Measurements from ENCODE around the gene GTF2H1. TPM values are rescaled to one million over a fixed set of nuclear protein-coding genes. Genes with fewer than 3 reads are reported as not detected.

Gene GTF2H1
- polyA plus RNA-seq, 1 experiment: 53.2 TPM

DNA sequence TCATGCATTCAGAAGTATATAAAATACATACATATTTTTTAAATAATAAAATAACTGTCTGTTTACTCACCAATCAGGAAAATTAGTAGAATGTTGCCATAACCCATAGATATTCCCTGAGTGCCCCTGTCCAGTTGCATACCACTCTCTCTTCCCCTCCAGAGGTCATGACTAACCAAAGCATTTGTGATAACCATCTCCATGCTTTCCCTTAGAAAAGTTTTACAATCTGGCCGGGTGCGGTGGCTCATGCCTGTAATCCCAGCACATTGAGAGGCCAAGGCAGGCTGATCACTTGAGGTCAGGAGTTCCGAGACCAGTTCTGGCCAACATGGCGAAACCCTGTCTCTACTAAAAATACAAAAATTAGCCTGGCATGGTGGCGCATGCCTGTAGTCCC is 38.8 kb downstream of the GTF2H1 start:
- POLR2A ChIA-PET: no interaction called here
- TF ChIP-seq, protein P1, sequence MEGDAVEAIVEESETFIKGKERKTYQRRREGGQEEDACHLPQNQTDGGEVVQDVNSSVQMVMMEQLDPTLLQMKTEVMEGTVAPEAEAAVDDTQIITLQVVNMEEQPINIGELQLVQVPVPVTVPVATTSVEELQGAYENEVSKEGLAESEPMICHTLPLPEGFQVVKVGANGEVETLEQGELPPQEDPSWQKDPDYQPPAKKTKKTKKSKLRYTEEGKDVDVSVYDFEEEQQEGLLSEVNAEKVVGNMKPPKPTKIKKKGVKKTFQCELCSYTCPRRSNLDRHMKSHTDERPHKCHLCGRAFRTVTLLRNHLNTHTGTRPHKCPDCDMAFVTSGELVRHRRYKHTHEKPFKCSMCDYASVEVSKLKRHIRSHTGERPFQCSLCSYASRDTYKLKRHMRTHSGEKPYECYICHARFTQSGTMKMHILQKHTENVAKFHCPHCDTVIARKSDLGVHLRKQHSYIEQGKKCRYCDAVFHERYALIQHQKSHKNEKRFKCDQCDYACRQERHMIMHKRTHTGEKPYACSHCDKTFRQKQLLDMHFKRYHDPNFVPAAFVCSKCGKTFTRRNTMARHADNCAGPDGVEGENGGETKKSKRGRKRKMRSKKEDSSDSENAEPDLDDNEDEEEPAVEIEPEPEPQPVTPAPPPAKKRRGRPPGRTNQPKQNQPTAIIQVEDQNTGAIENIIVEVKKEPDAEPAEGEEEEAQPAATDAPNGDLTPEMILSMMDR (IDR thresholded peaks at IDR 0.05; ENCODE audit: low read depth, low read length): no peak
- Histone ChIP-seq H3K9me3 (ENCODE audit: control insufficient read depth, insufficient read depth, low read length) (no peaks in the 10 kb centered on the region), H3K4me3 (ENCODE audit: low read depth, low read length) (no peak overlapping the region), H3K27ac (ENCODE audit: low read depth, low read length) (no peak overlapping the region), H3K27me3 (ENCODE audit: control insufficient read depth, insufficient read depth, low read length) (no peaks in the 10 kb centered on the region)
- DNase-seq (ENCODE audit: low read depth, low spot score): no peak
- CTCF ChIA-PET: no interaction called here

DNA sequence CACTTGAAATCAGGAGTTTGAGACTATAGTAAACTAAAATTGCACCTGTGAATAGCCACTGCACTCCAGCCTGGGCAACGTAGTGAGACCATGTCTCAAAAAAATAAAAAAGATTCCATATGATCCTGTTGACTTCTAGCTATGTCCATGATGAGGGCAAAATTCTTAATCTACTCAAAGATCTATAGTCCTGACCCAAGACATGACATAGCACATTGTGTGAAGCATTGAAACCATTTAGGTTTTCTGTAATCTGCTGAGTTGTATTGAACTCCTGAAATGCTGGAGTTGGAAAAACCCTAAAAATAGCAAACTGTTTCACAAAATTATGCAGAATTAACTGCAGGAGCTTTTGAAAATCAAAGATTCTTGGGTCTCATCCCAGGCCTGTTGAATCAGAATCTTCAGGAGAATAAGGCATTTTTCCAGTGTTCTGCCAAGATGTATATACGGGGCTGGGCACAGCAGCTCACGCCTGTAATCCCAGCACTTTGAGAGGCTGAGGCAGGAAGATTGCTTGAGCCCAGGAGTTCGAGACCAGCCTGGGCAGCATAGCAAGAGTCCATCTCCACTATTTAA is 42.2 kb downstream of the GTF2H1 start:
- no peaks in the 10 kb centered on the region for H3K9me3 ChIP-seq (ENCODE audit: control insufficient read depth, insufficient read depth, low read length)
- H3K27me3 ChIP-seq (ENCODE audit: control insufficient read depth, insufficient read depth, low read length): no peaks in the 10 kb centered on the region
- no peak overlapping the region for H3K4me3 ChIP-seq (ENCODE audit: low read depth, low read length)
- ChIA-PET CTCF (interaction anchor here (0.7 kb wide), 1 partner anchor 20 kb away, joined by 4 read pairs; no protein-coding TSS in a partner anchor), POLR2A (no interaction called here)
- TF ChIP-seq, protein P1 (IDR thresholded peaks at IDR 0.05; ENCODE audit: low read depth, low read length): no peak
- no peak overlapping the region for H3K27ac ChIP-seq (ENCODE audit: low read depth, low read length)
- no peak for DNase-seq (ENCODE audit: low read depth, low spot score)

DNA sequence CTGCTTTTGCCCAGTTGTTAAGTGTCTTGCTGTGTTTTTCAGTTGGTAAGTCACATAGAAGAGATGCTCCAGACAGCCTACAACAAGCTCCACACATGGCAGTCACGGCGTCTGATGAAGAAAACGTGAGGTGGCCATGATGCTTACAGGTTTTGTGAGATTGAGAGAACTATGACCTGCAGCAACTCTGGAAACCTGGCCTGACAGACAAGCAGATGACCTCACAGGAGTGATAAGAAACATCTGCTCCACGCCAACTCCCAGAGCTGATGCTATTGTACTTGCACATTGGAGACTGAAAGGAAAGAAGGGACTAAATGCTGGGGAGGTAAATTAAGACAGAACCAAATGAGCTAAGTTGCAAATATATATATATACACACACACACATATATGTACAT is 43.4 kb downstream of the GTF2H1 start:
- POLR2A ChIA-PET: interaction anchor here (0.7 kb wide), 1 partner anchor 30 kb away, joined by 3 read pairs; no protein-coding TSS in a partner anchor
- Histone ChIP-seq H3K27me3 (ENCODE audit: control insufficient read depth, insufficient read depth, low read length) (no peaks in the 10 kb centered on the region), H3K9me3 (ENCODE audit: control insufficient read depth, insufficient read depth, low read length) (no peaks in the 10 kb centered on the region), H3K4me3 (ENCODE audit: low read depth, low read length) (no peak overlapping the region), H3K27ac (ENCODE audit: low read depth, low read length) (no peak overlapping the region)
- TF ChIP-seq, protein P1 (IDR thresholded peaks at IDR 0.05; ENCODE audit: low read depth, low read length): no peak
- no peak for DNase-seq (ENCODE audit: low read depth, low spot score)
- CTCF ChIA-PET: no interaction called here

DNA sequence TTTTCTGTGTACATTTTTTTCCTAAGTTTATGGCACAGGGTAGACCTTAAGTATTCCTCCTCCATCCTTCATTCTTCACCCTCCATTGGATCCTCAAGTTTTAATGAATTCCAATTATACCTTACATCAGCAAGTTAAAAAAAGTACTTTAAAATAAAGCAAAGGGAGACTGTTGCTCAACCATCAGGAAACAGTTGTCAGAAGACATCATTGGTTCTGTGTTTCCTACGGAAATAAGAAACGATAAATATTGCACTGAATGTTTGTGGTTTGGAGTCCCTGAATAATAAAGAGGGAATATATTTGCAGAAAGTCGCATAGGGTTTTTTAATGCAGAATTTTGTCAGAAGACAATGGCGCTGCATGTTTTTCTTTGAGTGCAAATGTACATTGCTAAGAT is 43.9 kb downstream of the GTF2H1 start:
- no peak overlapping the region for H3K4me3 ChIP-seq (ENCODE audit: low read depth, low read length)
- H3K9me3 ChIP-seq (ENCODE audit: control insufficient read depth, insufficient read depth, low read length): no peaks in the 10 kb centered on the region
- H3K27ac ChIP-seq (ENCODE audit: low read depth, low read length): no peak overlapping the region
- H3K27me3 ChIP-seq (ENCODE audit: control insufficient read depth, insufficient read depth, low read length): no peaks in the 10 kb centered on the region
- ChIA-PET CTCF (no interaction called here), POLR2A (interaction anchor here (0.7 kb wide), 1 partner anchor 30 kb away, joined by 3 read pairs; no protein-coding TSS in a partner anchor)
- no peak for DNase-seq (ENCODE audit: low read depth, low spot score)
- TF ChIP-seq, protein P1 (IDR thresholded peaks at IDR 0.05; ENCODE audit: low read depth, low read length): no peak

DNA sequence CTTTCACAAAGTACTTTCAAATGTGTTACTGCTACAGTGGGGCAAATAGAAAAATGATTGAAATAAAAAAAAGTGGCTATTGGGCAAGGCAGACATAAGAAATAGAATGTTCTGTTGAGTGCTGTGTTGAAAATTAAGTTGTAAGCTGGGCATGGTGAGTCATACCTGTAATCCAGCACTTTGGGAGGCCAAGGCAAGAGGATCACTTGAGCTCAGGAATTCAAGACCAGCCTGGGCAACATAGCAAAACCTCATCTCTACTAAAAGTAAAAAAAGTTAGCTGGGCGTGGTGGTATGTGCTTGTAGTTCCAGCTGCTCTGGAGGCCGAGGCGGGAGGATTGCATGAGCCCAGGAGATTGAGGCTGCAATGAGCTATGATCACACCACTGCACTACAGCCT is 45.1 kb downstream of the GTF2H1 start:
- no peak for DNase-seq (ENCODE audit: low read depth, low spot score)
- POLR2A ChIA-PET: no interaction called here
- CTCF ChIA-PET: interaction anchor here (0.9 kb wide), 1 partner anchor 11 kb away, joined by 3 read pairs; no protein-coding TSS in a partner anchor

More for the DNA sequence above, 45.1 kb downstream of the GTF2H1 start:
- Histone ChIP-seq H3K4me3 (ENCODE audit: low read depth, low read length) (no peak overlapping the region), H3K27me3 (ENCODE audit: control insufficient read depth, insufficient read depth, low read length) (no peaks in the 10 kb centered on the region), H3K27ac (ENCODE audit: low read depth, low read length) (no peak overlapping the region), H3K9me3 (ENCODE audit: control insufficient read depth, insufficient read depth, low read length) (no peaks in the 10 kb centered on the region)
- TF ChIP-seq, protein P1 (IDR thresholded peaks at IDR 0.05; ENCODE audit: low read depth, low read length): no peak
